ENCODE data around the gene SPECC1L.
"Not testable (repeated sequence)": the region's sequence is repeated elsewhere in the genome, so short reads cannot be mapped to it uniquely, and the experiment has no call there.

Gene SPECC1L

GRCh38 chr22:24247564-24248344 lies 22.9 kb upstream of the SPECC1L start:
- peak; percentile 98 for DNase-seq (ENCODE audit: low spot score)

- DNase-seq (ENCODE audit: low spot score): not testable (repeated sequence)
Measured at GRCh38 chr22:24248611-24249010, 22.0 kb upstream of the SPECC1L start.

GRCh38 chr22:24249413-24249812 lies 21.2 kb upstream of the SPECC1L start:
- not testable (repeated sequence) for DNase-seq (ENCODE audit: low spot score)

- not testable (repeated sequence) for DNase-seq (ENCODE audit: low spot score)
Measured at GRCh38 chr22:24251286-24251685, 19.3 kb upstream of the SPECC1L start.

GRCh38 chr22:24253126-24253525 lies 17.5 kb upstream of the SPECC1L start:
- not testable (repeated sequence) for DNase-seq (ENCODE audit: low spot score)

- not testable (repeated sequence) for DNase-seq (ENCODE audit: low spot score)
Measured at GRCh38 chr22:24256136-24256535, 14.5 kb upstream of the SPECC1L start.

- not testable (repeated sequence) for DNase-seq (ENCODE audit: low spot score)
Measured at GRCh38 chr22:24256736-24257135, 13.9 kb upstream of the SPECC1L start.

GRCh38 chr22:24259459-24259858 lies 11.2 kb upstream of the SPECC1L start:
- DNase-seq (ENCODE audit: low spot score): peak; percentile 64

- not testable (repeated sequence) for DNase-seq (ENCODE audit: low spot score)
Measured at GRCh38 chr22:24262185-24262749, 8.4 kb upstream of the SPECC1L start.

GRCh38 chr22:24263479-24263878 lies 7.2 kb upstream of the SPECC1L start:
- DNase-seq (ENCODE audit: low spot score): not testable (repeated sequence)

- not testable (repeated sequence) for DNase-seq (ENCODE audit: low spot score)
Measured at GRCh38 chr22:24264329-24264896, 6.2 kb upstream of the SPECC1L start.

- DNase-seq (ENCODE audit: low spot score): no peak
Measured at GRCh38 chr22:24265734-24266133, 4.9 kb upstream of the SPECC1L start.

GRCh38 chr22:24266495-24266894 lies 4.1 kb upstream of the SPECC1L start:
- not testable (repeated sequence) for DNase-seq (ENCODE audit: low spot score)

GRCh38 chr22:24271386-24271854 lies 789 bp downstream of the SPECC1L start:
- no peak for DNase-seq (ENCODE audit: low spot score)

GRCh38 chr22:24273031-24273430 lies 2.4 kb downstream of the SPECC1L start:
- DNase-seq (ENCODE audit: low spot score): not testable (repeated sequence)

GRCh38 chr22:24273906-24274305 lies 3.3 kb downstream of the SPECC1L start:
- not testable (repeated sequence) for DNase-seq (ENCODE audit: low spot score)

- not testable (repeated sequence) for DNase-seq (ENCODE audit: low spot score)
Measured at GRCh38 chr22:24274696-24275405, 4.2 kb downstream of the SPECC1L start.

GRCh38 chr22:24280363-24280762 lies 9.7 kb downstream of the SPECC1L start:
- DNase-seq (ENCODE audit: low spot score): not testable (repeated sequence)

GRCh38 chr22:24282401-24282800 lies 11.8 kb downstream of the SPECC1L start:
- DNase-seq (ENCODE audit: low spot score): no peak

GRCh38 chr22:24284747-24285203 lies 14.1 kb downstream of the SPECC1L start:
- DNase-seq (ENCODE audit: low spot score): no peak

GRCh38 chr22:24285245-24285644 lies 14.6 kb downstream of the SPECC1L start:
- no peak for DNase-seq (ENCODE audit: low spot score)

- not testable (repeated sequence) for DNase-seq (ENCODE audit: low spot score)
Measured at GRCh38 chr22:24287212-24287611, 16.6 kb downstream of the SPECC1L start.
